Measurements from ENCODE around the gene CASP10.

CASP10 gene

GRCh38 chr2:201242571-201243277 lies 59.8 kb downstream of the CASP10 start:
- no peak for DNase-seq (ENCODE audit: low read depth in 1 of 2, low spot score in 1 of 2)
- TF ChIP-seq SPI1 (IDR thresholded peaks at IDR 0.05; ENCODE audit: borderline replicate concordance, low read depth) = 0 out of 2 replicates have a peak, but pooled peaks have one; percentile 14
- TF ChIP-seq CTCF (IDR thresholded peaks at IDR 0.05; ENCODE audit: insufficient read depth, low read length) = no peak
- H3K27me3 ChIP-seq (ENCODE audit: insufficient read depth, poor library complexity, severe bottlenecking) = no peaks in the 10 kb centered on the region
- no peak overlapping the region for H3K27ac ChIP-seq (replicated peaks)
- no peak overlapping the region for H3K4me3 ChIP-seq (replicated peaks; ENCODE audit: insufficient read depth, low read length)

DNA sequence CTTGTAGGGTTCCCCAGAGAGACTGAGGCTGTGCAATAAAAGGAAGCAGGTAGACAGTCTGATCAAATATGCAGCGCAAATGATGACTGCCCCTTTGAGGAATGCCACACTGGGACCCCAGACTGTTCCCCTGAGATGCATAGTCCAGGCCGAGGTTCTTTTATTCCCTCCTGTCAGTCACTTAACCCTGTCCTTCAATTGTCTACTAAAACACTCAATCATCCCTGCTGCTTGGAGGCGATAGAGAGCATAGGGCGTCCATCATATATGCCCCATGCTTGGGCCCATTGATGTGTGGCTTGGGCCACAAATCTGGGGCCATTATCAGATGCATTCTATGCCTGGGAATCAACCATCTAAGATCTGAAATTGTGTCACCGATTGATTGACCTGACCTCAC lies 61.9 kb downstream of the CASP10 start:
- TF ChIP-seq GABPA (IDR thresholded peaks at IDR 0.05; ENCODE audit: low read depth) (no peak), CTCF (IDR thresholded peaks at IDR 0.05; ENCODE audit: insufficient read depth, low read length) (no peak), POLR2AphosphoS5 (IDR thresholded peaks at IDR 0.05; ENCODE audit: low read depth) (no peak), SPI1 (IDR thresholded peaks at IDR 0.05; ENCODE audit: borderline replicate concordance, low read depth) (no peak)
- TF ChIP-seq, protein P1, sequence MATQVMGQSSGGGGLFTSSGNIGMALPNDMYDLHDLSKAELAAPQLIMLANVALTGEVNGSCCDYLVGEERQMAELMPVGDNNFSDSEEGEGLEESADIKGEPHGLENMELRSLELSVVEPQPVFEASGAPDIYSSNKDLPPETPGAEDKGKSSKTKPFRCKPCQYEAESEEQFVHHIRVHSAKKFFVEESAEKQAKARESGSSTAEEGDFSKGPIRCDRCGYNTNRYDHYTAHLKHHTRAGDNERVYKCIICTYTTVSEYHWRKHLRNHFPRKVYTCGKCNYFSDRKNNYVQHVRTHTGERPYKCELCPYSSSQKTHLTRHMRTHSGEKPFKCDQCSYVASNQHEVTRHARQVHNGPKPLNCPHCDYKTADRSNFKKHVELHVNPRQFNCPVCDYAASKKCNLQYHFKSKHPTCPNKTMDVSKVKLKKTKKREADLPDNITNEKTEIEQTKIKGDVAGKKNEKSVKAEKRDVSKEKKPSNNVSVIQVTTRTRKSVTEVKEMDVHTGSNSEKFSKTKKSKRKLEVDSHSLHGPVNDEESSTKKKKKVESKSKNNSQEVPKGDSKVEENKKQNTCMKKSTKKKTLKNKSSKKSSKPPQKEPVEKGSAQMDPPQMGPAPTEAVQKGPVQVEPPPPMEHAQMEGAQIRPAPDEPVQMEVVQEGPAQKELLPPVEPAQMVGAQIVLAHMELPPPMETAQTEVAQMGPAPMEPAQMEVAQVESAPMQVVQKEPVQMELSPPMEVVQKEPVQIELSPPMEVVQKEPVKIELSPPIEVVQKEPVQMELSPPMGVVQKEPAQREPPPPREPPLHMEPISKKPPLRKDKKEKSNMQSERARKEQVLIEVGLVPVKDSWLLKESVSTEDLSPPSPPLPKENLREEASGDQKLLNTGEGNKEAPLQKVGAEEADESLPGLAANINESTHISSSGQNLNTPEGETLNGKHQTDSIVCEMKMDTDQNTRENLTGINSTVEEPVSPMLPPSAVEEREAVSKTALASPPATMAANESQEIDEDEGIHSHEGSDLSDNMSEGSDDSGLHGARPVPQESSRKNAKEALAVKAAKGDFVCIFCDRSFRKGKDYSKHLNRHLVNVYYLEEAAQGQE (IDR thresholded peaks at IDR 0.05; ENCODE audit: insufficient replicate concordance, low read depth) = no peak
- H3K27ac ChIP-seq (replicated peaks) = no peak overlapping the region
- no peak for DNase-seq (ENCODE audit: low read depth in 1 of 2, low spot score in 1 of 2)

GRCh38 chr2:201246280-201246679 lies 63.3 kb downstream of the CASP10 start:
- no peak overlapping the region for H3K4me3 ChIP-seq (replicated peaks; ENCODE audit: insufficient read depth, low read length)
- no peak for DNase-seq (ENCODE audit: low read depth in 1 of 2, low spot score in 1 of 2)
- TF ChIP-seq GABPA (IDR thresholded peaks at IDR 0.05; ENCODE audit: low read depth) (no peak), CTCF (IDR thresholded peaks at IDR 0.05; ENCODE audit: insufficient read depth, low read length) (no peak), SPI1 (IDR thresholded peaks at IDR 0.05; ENCODE audit: borderline replicate concordance, low read depth) (no peak), POLR2AphosphoS5 (IDR thresholded peaks at IDR 0.05; ENCODE audit: low read depth) (no peak)
- TF ChIP-seq, protein P1 (IDR thresholded peaks at IDR 0.05; ENCODE audit: insufficient replicate concordance, low read depth) = no peak
- H3K27ac ChIP-seq (replicated peaks) = no peak overlapping the region; the same call in 1 of the 2 replicates
- no peaks in the 10 kb centered on the region for H3K27me3 ChIP-seq (ENCODE audit: insufficient read depth, poor library complexity, severe bottlenecking)

More for the DNA sequence above, 61.9 kb downstream of the CASP10 start:
- H3K27me3 ChIP-seq (ENCODE audit: insufficient read depth, poor library complexity, severe bottlenecking) = no peaks in the 10 kb centered on the region
- H3K4me3 ChIP-seq (replicated peaks; ENCODE audit: insufficient read depth, low read length) = no peak overlapping the region
